ENCODE results near the gene OSBPL10.

- TF ChIP-seq CTCF (conservative IDR thresholded peaks at IDR 0.05 in 1 of 2, IDR thresholded peaks at IDR 0.05 in 1 of 2; ENCODE audit: low read depth in 1 of 2, low read length in 2 of 2), result no peak
- TF ChIP-seq EZH2 (IDR thresholded peaks at IDR 0.05; ENCODE audit: low read length, missing control alignments), result no peak
Observed at GRCh38 chr3:31988271-31988670, 7.2 kb upstream of the OSBPL10 start.

All from fibroblast of lung (primary cell).